ENCODE data around the gene CLTB.

CLTB gene

GRCh38 chr5:176401281-176402205, 14.8 kb downstream of the CLTB start:
- no peak for DNase-seq (ENCODE audit: low spot score)

GRCh38 chr5:176400382-176401156, 15.8 kb downstream of the CLTB start:
- no peak for DNase-seq (ENCODE audit: low spot score)

GRCh38 chr5:176397736-176398420, 18.5 kb downstream of the CLTB start:
- no peak for DNase-seq (ENCODE audit: low spot score)

- no peak for DNase-seq (ENCODE audit: low spot score)
Measured at GRCh38 chr5:176396330-176396729, 20.0 kb downstream of the CLTB start.

DNA sequence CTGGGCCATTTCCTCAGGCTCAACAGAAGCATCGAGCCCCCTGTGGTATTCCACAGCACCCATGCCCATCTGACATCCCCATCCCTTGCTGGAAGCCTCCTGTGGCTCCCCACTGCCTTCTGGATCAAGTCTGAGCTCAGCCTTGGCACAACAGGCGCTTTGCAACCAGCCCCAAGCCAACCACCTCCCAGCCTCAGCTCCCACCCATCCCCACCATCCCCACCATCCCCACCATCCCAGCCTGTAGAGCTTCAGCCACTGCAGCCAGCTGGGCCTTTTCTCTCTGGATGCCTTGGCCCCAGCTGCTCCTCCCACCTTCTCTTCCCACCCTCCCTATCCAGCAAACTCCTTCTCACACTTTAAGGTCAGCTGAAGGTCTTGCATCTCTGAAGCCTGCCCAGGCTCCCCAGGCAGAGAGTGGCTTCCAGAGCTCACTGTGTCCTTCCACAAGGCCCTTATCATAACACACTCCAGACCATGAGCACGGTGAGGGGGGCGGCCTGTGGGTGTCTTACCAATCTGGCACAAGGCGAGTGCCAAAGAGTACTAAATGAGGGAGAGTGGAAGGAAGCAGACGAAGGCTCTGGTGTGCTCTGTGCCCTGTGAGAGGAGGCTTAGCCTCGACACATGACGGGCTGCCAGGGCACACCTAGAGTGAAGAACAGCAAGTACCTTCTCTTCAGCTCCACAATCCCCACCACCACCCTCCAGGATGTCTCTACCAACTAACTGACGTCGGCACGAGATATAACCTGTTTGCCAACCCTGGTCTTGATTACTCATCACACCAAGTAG, 21.3 kb downstream of the CLTB start:
- no peak for DNase-seq (ENCODE audit: low spot score)

GRCh38 chr5:176394096-176394495, 22.2 kb downstream of the CLTB start:
- no peak for DNase-seq (ENCODE audit: low spot score)

DNA sequence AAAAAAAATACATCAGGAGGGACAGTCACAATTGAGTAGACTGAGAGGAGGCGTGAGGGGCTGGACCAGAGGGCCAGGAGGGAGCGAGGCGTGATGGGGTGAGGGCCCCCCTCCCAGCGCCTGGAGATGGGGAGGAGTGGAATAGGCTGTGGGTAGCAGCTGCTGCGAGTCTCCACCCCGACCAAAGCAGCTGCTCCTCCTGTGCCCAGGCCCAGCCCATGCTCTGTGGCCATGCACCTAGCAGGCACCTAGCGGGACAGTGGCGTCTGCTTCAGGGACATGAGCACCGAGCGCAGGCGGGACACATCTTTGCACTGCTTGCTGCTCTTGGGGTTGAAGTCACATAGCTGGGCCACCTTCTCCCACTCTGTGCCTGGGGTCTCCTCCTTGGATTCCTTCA, 23.8 kb downstream of the CLTB start:
- no peak for DNase-seq (ENCODE audit: low spot score)

DNA sequence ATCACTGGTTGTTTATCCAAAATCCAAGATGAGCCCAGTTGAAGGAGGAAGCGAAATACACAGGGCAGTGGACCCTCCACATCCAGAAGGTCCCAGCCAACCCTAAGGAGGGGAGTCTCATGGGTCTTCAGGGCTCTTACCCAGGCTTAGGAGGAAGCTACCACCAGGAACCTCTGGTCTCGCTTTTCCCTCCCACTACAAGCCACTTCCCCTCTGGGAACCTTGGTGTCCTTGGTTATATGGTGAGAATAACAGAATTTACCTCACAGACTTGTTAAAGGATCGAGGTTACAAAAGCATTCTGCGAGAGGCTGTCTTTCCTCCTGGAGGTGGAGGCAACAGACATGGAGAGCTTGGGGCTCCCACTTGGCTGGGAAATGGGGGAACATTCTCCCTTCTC, 24.3 kb downstream of the CLTB start:
- DNase-seq (ENCODE audit: low spot score) = no peak

DNA sequence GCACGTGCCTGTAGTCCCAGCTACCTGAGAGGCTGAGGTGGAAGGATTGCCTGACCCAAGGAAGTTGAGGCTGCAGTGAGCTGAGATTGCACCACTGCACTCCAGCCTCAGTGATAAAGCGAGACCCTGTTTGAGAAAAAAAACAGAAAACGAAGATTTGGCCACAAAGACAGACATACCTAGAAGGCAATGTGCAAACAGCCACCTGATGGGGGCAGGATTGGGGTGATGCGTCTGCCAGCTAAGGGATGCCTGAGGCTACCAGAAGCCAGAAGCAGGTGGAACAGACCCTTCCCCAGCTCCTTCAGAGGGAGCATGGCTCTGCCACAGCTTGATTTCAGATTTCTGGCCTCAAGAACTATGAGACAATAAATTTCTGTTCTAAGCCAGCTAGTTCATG, 24.9 kb downstream of the CLTB start:
- DNase-seq (ENCODE audit: low spot score) = no peak

- DNase-seq (ENCODE audit: low spot score) = no peak
Measured at GRCh38 chr5:176389135-176390123, 26.9 kb downstream of the CLTB start.

DNA sequence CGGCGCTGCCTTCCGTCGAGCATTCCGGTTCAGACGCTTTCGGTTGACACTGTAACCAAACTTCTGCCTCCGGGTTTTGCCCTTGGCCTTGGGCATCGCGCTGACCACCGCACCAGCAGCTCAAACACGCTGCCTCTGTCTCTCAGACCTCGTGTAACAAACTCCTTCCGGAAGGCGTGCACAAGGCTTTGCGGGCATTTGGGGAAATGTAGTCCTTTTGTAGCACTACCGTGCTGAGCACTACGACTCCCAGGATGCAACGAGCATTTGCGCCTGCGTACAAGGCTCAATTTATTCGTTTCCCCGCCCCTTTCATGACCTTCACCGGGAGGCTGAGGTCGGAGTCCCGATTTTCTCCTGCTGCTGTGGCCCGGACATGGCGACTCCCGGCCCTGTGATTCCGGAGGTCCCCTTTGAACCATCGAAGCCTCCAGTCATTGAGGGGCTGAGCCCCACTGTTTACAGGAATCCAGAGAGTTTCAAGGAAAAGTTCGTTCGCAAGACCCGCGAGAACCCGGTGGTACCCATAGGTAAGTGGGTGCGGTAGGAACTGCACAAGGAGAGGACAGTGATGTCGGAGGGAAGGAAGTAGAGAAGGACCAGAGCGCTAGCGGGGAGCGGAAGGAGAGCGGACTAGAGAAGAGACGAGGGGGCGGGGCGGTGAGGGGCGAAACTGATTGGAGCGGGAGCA, 27.8 kb downstream of the CLTB start, which contains the start of the genes HIGD2A and NOP16:
HIGD2A (plus strand) TSS at position 308 of the 691 bp plus-strand sequence; CDS start at position 377, 69 bp downstream.
NOP16 (minus strand) TSS at position 155 of the 691 bp plus-strand sequence; CDS start at position 96, 59 bp downstream.
- DNase-seq (ENCODE audit: low spot score) = peak; percentile 98

DNA sequence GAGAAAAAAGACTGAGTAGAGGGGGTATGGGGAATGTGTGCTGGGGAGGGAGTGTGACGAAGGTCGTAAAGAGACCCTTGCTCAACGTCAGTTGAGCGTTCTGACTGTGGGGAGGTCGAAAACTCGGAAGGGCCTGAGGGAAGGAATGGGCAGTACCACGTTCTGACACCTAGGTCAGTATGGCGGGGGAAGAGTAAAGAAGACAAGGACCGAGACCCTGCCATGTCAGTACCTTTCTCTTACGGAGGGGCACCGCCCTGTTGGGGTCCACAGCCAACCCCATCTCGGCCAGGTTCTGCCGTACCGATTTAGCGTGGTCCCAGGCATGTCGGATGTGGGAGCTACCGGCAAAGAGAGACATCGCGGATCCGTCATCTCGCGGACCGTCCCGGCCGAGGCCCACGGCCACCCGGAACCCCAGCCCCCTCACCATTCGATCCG, 28.3 kb downstream of the CLTB start:
- DNase-seq (ENCODE audit: low spot score) = peak; percentile 38

- DNase-seq (ENCODE audit: low spot score) = no peak
Measured at GRCh38 chr5:176387384-176387925, 28.9 kb downstream of the CLTB start.

GRCh38 chr5:176386491-176386890, 29.8 kb downstream of the CLTB start:
- DNase-seq (ENCODE audit: low spot score) = no peak

- DNase-seq (ENCODE audit: low spot score) = no peak
Measured at GRCh38 chr5:176384991-176385390, 31.3 kb downstream of the CLTB start.

DNA sequence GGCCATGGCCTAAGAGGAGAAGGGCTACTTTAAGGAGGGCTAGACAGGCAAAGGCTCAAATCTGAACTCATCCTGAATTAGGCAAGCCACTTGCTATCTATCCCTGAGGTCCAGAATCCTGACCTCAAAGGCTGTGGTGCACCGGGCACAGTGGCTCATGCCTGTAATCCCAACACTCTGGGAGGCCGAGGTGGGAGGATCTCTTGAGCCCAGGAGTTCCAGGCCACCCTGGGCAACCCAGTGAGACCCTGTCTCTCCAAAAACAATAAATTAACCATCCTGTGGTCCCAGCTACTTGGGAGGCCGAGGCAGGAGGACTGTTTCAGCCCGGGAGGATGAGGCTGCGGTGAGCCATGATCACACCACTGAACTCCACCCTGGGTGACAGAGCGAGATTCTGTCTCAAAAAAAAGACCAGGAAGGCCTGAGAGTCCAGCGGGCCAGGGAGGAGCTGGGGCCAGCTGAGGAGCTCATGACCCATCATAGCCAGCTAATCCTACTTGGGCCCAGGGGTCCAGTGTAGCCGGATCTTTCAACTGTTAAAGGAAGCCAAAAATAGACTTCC, 31.9 kb downstream of the CLTB start:
- DNase-seq (ENCODE audit: low spot score) = no peak

- no peak for DNase-seq (ENCODE audit: low spot score)
Measured at GRCh38 chr5:176383961-176384360, 32.4 kb downstream of the CLTB start.

GRCh38 chr5:176383248-176383905, 33.0 kb downstream of the CLTB start:
- DNase-seq (ENCODE audit: low spot score) = no peak
